Activated T-cell treated with anti-CD3 and anti-CD28 coated beads for 24 hours (primary cell): Measurements from ENCODE around the gene SOD3.

Experiments used
- DNase-seq: peaks from one replicate; pipeline ENCODE4 v3.0.0-alpha.2; 2020; ENCODE audit warnings: low read depth

SOD3 gene

GRCh38 chr4:24845132-24845531 lies 49.8 kb downstream of the SOD3 start:
- no peak for DNase-seq

DNA sequence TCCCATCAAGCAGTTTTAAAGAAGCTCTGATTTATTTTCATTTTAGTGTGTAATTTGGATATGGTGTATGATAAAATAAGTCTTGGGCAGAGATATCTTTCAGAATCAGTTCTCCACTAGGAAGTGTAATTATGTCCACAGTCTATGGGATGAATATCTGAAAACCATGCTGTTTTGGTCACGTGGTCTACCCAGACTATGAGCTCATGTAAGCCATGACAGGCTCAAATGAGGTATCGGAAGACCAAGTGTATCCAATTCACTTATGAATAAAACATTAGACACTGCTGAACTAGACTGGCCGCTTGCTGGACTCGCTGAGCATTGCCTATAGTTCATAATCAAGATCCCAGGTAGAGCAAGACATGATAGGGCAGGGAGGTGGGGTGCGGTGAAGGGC lies 50.5 kb downstream of the SOD3 start:
- no peak for DNase-seq

- DNase-seq, result no peak
Measured at GRCh38 chr4:24846716-24847115, 51.3 kb downstream of the SOD3 start.

DNA sequence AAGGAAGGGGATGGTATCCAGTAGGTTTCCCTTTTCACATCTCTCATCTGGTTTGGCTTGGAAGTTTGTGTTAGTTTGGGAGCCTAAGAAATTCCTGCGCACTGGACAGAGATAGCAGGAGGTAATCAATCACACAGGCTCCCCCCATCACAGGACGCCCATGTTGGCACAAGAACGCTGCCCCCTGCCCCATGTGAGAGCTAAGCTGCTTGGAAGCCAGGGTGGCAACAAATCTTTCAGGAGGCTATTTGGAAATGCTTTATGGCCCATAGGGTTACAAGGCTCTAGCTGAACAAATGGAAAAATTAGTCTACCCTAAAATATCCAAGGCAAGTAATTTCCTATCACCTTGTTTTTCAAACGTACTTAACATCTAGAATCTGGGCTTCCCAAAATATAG lies 54.0 kb downstream of the SOD3 start:
- DNase-seq, result no peak

DNA sequence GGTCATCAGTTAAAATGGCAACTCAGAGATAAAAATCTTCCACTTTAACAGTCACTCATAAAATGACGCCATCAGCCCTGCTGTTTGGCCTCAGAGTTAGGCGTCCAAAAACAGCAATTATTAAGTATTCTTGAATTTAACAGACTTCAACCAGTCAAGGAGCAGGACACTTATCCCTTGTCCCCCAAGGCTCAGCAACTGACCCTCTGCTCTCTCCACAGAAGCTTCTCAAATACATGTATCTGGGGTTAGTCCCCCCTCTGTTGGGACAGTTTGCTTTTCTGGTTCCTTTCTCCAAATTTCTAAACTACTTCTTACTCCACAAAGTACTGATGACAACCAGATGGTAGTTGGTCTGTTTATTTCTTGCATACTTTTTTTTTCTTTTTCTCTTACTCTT lies 54.4 kb downstream of the SOD3 start:
- DNase-seq, result no peak
